AG09309 (cell line): ENCODE measurements around the gene FUT6.
"Not testable (repeated sequence)": the region's sequence is repeated elsewhere in the genome, so short reads cannot be mapped to it uniquely, and the experiment has no call there.

Source experiments
- DNase-seq: peaks from one replicate; pipeline ENCODE4 v3.0.0-alpha.2; 2010; ENCODE audit warnings: low read depth
- H3K4me3 ChIP-seq: 2 replicates; pipeline ENCODE4 v1.5.1; 2011; ENCODE audit warnings: mild to moderate bottlenecking, low read depth, low read length, moderate library complexity; ENCODE audit not compliant: control insufficient read depth
- TF ChIP-seq, protein P1 (sequence below): IDR thresholded peaks from 2 replicates; pipeline ENCODE4 v1.5.1; 2011; ENCODE audit warnings: mild to moderate bottlenecking, low read depth, low read length, inconsistent platforms; ENCODE audit not compliant: insufficient read depth, control insufficient read depth; ENCODE audit errors: missing control alignments

FUT6 gene

DNA sequence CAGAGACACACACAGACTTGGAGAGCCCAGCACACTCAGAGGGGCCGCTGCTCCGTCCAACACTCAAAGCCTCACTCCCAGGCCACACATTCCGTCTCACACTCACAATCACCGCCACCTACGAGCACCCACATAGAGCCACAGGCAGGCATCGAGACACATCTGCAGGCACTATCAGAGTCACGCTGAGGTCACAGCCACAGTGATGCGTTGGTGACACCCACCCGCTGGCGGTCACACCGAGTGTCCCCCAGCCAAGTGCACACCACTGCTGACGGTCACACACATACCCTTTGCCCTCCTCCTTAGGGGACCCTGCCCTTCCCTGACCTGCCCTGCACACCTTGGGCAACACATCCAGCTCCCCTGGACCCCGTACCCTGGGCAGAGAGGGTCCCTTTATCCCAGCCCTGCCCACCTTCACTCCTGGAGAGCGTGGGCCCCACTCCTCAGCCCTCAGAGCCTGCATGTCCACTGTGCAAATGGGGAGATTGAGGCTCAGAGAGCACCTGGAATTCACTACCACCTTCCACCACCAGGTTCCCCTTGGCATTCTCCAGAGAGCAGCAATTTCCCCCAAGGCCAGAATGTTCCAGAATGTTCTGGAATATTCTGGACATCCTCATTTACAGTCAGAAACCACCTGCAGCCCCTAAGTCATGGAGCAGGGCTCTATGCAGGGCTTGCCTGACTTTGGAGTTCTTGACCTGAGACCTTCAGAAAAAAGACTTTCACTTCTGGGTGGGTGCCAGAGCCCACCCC is 25.4 kb upstream of the FUT6 start:
- no peak for DNase-seq
- TF ChIP-seq, protein P1, sequence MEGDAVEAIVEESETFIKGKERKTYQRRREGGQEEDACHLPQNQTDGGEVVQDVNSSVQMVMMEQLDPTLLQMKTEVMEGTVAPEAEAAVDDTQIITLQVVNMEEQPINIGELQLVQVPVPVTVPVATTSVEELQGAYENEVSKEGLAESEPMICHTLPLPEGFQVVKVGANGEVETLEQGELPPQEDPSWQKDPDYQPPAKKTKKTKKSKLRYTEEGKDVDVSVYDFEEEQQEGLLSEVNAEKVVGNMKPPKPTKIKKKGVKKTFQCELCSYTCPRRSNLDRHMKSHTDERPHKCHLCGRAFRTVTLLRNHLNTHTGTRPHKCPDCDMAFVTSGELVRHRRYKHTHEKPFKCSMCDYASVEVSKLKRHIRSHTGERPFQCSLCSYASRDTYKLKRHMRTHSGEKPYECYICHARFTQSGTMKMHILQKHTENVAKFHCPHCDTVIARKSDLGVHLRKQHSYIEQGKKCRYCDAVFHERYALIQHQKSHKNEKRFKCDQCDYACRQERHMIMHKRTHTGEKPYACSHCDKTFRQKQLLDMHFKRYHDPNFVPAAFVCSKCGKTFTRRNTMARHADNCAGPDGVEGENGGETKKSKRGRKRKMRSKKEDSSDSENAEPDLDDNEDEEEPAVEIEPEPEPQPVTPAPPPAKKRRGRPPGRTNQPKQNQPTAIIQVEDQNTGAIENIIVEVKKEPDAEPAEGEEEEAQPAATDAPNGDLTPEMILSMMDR = peak; percentile 22
- H3K4me3 ChIP-seq = no peak overlapping the region

- no peak for DNase-seq
- TF ChIP-seq, protein P1 = no peak
- H3K4me3 ChIP-seq = no peak overlapping the region
These were observed 24.7 kb upstream of the FUT6 start for GRCh38 chr19:5864013-5864720.

DNA sequence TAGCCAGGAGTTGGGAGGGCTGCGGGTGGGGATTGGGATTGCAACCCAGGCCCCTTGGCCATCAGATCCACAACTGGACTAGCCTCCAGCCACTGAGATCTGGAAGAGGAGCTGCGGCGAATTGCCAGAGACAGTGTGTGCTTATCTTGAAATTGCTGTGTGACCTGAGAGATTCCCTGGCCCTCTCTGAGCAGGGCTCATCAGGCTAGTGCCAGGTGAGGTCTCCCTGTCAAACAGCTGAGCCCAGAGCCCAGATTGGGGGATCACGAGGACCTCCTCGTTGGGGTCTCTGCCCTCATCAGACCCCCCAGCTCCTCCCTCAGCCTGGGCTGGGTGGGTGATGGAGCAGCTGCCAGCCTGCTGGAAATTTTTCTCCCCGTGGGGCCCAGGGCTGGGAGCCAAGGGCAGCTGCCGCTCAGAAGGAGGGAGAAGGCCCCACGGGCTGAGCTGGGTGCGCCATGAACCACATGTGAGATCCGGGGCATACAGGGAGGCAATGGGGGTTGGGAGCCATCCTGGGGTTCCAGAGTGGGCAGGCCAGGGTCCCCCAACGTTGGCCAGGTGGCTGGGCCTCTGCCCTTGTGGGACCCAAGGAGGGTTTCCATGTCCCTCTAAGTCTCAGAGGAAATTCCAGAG is 23.6 kb upstream of the FUT6 start:
- TF ChIP-seq, protein P1 = no peak
- H3K4me3 ChIP-seq = no peak overlapping the region
- DNase-seq = no peak

DNA sequence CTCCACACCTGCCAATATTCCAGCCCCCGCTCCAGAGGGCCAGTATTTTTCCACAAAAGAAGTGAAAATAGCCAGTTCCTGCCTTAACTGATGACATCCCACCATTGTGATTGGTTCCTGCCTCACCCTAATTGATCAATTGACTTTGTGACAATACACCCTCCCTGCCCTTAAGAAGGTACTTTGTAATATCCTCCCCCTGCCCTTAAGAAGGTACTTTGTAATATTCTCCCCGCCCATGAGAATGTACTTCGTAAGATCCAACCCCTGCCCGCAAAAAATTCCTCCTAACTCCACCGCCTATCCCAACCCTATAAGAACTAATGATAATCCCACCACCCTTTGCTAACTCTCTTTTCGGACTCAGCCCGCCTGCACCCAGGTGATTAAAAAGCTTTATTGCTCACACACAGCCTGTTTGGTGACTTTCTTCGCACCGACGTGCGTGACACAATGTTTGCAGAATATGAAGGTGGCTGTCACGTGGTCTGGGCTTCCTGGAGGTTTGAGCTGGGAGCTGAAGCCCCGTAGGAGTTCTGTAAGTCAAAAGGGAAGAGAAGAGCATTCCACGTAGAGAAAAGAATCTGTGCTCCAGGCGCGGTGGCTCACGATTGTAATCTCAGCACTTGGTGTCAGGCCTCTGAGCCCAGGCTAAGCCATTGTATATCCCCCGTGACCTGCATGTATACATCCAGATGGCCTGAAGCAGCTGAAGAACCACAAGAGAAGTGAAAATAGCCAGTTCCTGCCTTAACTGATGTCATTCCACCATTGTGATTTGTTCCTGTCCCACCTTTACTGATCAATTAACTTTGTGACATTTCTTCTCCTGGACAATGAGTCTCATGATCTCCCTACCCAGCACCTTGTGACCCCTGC is 17.9 kb upstream of the FUT6 start:
- TF ChIP-seq, protein P1 = no peak
- DNase-seq = no peak
- H3K4me3 ChIP-seq = no peak overlapping the region

DNA sequence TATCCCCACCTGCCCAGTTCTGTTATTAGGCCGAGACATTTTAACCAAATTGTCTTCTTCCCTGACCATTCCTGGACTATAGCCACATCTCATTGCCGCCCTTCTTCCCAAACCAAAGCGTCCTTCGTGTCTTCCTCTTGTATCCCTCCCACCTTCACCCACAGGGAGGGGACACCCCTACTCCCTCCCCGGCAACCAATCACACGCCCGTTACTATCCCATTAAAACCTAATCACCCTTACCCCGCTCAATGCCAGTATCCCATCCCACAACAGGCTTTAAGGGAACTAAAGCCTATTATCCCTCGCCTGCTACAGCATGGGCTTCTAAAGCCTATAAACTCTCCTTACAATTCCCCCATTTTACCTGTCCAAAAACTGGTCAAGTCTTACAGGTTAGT is 15.6 kb upstream of the FUT6 start:
- not testable (repeated sequence) for DNase-seq, H3K4me3 ChIP-seq

- not testable (repeated sequence) for DNase-seq, H3K4me3 ChIP-seq
These were observed 14.6 kb upstream of the FUT6 start for GRCh38 chr19:5854121-5854520.

DNA sequence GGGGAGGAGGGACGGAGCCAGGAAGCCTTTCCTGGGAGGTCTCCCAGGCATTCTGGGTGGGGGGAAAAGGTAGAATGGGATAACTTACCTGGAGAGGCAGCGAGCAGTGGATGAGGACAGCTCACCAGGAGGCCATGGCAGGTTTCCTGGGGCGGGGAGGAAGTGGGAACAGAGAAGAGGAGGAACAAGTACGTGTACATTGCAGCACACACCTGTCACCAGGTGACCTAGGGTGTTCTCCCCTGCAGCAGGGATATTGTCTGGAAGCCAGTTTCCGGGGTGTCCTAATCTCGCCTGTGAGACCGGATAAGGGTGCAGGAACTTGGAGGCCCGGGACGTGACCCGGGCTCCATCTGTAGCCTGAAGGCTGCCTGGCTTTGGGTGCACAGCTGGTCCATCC is 11.8 kb upstream of the FUT6 start, which contains the start of gene FUT3:
Gene FUT3 (minus strand): TSS at position 148 of the 400 bp plus-strand sequence.
- H3K4me3 ChIP-seq = no peak within 1 kb of the TSS
- TF ChIP-seq, protein P1 = no peak
- no peak for DNase-seq
